Stomach (tissue), 4 donors: ENCODE measurements around the gene TMEM135.

Source experiments
- POLR2A ChIP-seq, 4 donors: fragments of 450-650 bp; IDR thresholded peaks; one replicate each; pipeline ENCODE4 v1.6.1; 2016; ENCODE audit warnings: antibody characterized with exemption in 4 of 4, control low read depth in 2 of 4, mild to moderate bottlenecking in 1 of 4, moderate library complexity in 1 of 4
- TF ChIP-seq, protein P1 (sequence below), 7 experiments: fragments of 450-650 bp in 4 of 7; fragments of 200-600 bp in 3 of 7; sonication (generic) in 3 of 7; IDR thresholded peaks; one replicate each; pipeline ENCODE4 v1.5.1; 2016 to 2019; ENCODE audit warnings: antibody characterized with exemption in 7 of 7, control low read depth in 2 of 7, mild to moderate bottlenecking in 1 of 7

- TF ChIP-seq, protein P1, sequence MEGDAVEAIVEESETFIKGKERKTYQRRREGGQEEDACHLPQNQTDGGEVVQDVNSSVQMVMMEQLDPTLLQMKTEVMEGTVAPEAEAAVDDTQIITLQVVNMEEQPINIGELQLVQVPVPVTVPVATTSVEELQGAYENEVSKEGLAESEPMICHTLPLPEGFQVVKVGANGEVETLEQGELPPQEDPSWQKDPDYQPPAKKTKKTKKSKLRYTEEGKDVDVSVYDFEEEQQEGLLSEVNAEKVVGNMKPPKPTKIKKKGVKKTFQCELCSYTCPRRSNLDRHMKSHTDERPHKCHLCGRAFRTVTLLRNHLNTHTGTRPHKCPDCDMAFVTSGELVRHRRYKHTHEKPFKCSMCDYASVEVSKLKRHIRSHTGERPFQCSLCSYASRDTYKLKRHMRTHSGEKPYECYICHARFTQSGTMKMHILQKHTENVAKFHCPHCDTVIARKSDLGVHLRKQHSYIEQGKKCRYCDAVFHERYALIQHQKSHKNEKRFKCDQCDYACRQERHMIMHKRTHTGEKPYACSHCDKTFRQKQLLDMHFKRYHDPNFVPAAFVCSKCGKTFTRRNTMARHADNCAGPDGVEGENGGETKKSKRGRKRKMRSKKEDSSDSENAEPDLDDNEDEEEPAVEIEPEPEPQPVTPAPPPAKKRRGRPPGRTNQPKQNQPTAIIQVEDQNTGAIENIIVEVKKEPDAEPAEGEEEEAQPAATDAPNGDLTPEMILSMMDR (IDR thresholded peaks at IDR 0.05), result no peak
- no peak for TF ChIP-seq POLR2A (IDR thresholded peaks at IDR 0.05)
These were observed 147.5 kb downstream of the TMEM135 start for GRCh38 chr11:87185228-87185627.
